ENCODE results near the gene C1R.

C1R gene

DNA sequence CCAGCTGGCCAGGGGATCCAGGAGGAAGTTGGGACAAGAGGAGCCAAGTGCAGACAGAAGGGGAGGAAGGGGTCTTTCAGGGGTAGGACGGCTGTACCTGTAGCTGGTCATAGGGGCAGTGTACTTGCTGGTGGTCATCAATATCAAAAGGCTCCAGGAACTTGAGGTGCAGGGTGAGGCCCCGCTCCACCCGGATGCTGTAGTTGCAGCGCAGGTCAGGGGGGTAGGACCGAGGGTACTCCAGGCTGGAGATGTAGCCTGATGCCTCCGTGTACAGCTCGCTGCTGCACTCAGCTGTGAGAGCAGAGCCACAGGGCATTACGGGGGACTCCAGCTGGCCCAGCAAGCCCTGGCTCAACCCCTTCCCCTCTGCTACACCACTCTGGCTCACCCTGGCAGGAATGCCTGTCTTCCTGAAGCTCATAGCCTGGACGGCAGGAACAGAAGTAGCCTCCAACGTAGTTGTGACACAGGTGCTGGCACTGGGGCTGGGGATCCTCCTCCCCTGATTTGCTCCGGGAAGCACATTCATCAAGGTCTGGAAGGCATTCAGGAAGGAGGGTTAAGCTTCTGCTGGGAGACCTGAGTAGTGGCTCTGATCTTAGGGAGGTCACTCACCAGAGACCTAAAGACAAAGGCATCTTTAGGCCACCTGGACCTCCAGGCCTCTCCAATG, 2.9 kb downstream of the C1R start:
- no peak for TF ChIP-seq Cebpa-rat (IDR thresholded peaks at IDR 0.05)
- no peak overlapping the region for H3K27ac ChIP-seq
- H3K4me2 ChIP-seq = no peak overlapping the region
- peaks cover 0 to 8% (median 0%) of the 10 kb centered on the region in 11 experiments; a peak in 3 of 22 replicates for H3K36me3 ChIP-seq
- 0 out of 22 replicates have a peak, but pooled peaks cover 0 to 5% (median 0%) of the 10 kb centered on the region in 11 experiments for H3K27me3 ChIP-seq
- H3K4me3 ChIP-seq = no peak overlapping the region
- peaks cover 6 to 16% (median 13%) of the 10 kb centered on the region in 11 experiments for H3K9me3 ChIP-seq (replicated peaks in 1 of 11)
- H3K4me1 ChIP-seq = peaks cover 22 to 27% (median 25%) of the 10 kb centered on the region in 10 experiments
- H3K9ac ChIP-seq = no peak overlapping the region
- no peaks in the 10 kb centered on the region for H4K20me1 ChIP-seq

DNA sequence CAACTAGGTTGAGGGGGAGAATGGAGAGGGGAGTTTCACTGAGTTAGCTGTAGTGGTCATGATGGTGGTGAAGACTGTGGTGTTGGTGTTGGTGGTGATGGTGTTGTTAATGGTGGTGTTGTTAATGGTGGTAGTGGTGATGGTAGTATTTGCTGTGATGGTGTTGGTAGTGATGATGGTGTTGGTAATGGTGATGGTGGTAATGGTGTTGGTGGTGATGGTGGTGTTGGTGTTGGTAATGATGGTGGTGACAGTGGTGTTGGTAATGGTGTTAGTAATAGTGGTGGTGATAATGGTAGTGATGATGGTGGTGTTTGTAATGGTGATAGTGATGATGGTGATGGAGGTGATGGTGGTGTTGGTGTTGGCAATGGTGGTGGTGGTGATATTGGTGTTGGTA, 9.1 kb downstream of the C1R start:
- no peaks in the 10 kb centered on the region for H3K4me1 ChIP-seq
- no peaks in the 10 kb centered on the region for H3K27me3 ChIP-seq
- TF ChIP-seq Cebpa-rat (IDR thresholded peaks at IDR 0.05) = no peak
- H3K27ac ChIP-seq = no peak overlapping the region
- no peaks in the 10 kb centered on the region for H4K20me1 ChIP-seq
- H3K4me2 ChIP-seq = no peak overlapping the region
- no peak overlapping the region for H3K4me3 ChIP-seq
- peaks cover 9 to 22% (median 18%) of the 10 kb centered on the region in 11 experiments for H3K9me3 ChIP-seq (replicated peaks in 1 of 11)
- H3K36me3 ChIP-seq = peaks cover 0 to 8% (median 0%) of the 10 kb centered on the region in 11 experiments; a peak in 3 of 22 replicates
- no peak overlapping the region for H3K9ac ChIP-seq

DNA sequence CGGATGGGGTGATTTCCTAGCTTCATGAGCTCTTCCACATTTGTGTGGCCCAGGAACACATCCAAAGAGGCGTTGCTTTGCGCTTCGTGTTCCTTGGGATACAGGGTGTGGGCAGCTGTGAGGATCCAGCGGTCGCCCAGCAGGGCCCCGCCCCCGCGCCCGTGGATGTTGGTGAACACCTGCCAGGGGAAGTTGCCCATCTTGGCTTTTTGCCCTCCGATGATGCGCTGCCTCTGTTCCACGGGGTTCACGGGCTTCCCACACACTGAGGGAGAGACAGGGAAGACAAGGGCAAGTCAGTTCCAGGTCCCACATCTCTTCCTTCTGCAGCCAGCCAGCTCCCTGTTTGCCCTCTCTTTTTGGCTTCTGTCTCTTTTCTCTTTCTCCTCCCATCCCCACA, 11.2 kb downstream of the C1R start:
- no peak overlapping the region for H3K27ac ChIP-seq
- no peak for TF ChIP-seq Cebpa-rat (IDR thresholded peaks at IDR 0.05)

DNA sequence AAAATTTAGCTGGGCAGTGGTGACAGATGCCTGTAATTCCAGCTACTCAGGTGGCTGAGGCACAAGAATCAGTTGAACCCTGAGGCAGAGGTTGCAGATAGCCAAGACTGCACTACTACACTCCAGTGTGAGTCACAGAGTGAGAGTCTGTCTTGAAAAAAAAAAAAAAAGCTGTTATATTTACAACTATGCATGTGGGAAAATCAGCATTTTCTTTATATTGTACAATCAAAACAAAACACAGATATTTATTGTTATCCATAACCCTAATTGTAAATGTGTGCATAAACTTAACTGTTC, 12.5 kb downstream of the C1R start:
- peaks cover 4 to 11% (median 10%) of the 10 kb centered on the region in 11 experiments for H3K9me3 ChIP-seq (replicated peaks in 1 of 11)
- peaks cover 0 to 5% (median 0%) of the 10 kb centered on the region in 11 experiments; a peak in 3 of 22 replicates for H3K36me3 ChIP-seq
- no peak overlapping the region for H3K9ac ChIP-seq
- no peak for TF ChIP-seq Cebpa-rat (IDR thresholded peaks at IDR 0.05)
- H3K27me3 ChIP-seq = no peaks in the 10 kb centered on the region
- H3K4me2 ChIP-seq = no peak overlapping the region
- no peak overlapping the region for H3K27ac ChIP-seq
- peaks cover 0 to 9% (median 5%) of the 10 kb centered on the region in 10 experiments; a peak in 10 of 20 replicates for H3K4me1 ChIP-seq
- no peak overlapping the region for H3K4me3 ChIP-seq
- no peaks in the 10 kb centered on the region for H4K20me1 ChIP-seq

More for the DNA sequence above, 11.2 kb downstream of the C1R start:
- peaks cover 0 to 8% (median 0%) of the 10 kb centered on the region in 11 experiments; a peak in 3 of 22 replicates for H3K36me3 ChIP-seq
- H3K27me3 ChIP-seq = no peaks in the 10 kb centered on the region
- no peaks in the 10 kb centered on the region for H3K4me1 ChIP-seq
- H3K9ac ChIP-seq = no peak overlapping the region
- no peak overlapping the region for H3K4me2 ChIP-seq
- peaks cover 9 to 22% (median 18%) of the 10 kb centered on the region in 11 experiments for H3K9me3 ChIP-seq (replicated peaks in 1 of 11)
- H4K20me1 ChIP-seq = no peaks in the 10 kb centered on the region
- no peak overlapping the region for H3K4me3 ChIP-seq

DNA sequence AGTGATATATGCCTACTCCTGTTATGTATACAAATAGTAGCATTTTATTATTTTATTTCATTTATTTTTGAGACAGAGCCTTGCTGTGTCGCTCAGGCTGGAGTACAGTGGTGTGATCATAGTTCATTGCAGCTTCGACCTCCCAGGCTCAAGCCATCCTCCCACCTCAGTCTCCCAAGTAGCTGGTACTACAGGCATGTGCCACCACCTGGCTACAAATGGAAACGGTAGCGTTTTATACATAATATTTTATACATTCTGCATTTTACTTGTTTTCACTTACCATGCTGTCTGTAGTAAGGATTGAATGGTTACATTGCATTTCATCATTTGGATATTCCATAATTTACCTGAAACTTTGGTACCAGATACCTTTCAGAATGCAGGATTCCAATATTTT, 14.1 kb downstream of the C1R start:
- Histone ChIP-seq H4K20me1 (no peaks in the 10 kb centered on the region), H3K9me3 (replicated peaks in 1 of 11) (peaks cover 0 to 3% (median 2%) of the 10 kb centered on the region in 11 experiments; a peak in 12 of 22 replicates), H3K9ac (no peak overlapping the region), H3K36me3 (0 out of 22 replicates have a peak, but pooled peaks cover 0 to 1% (median 0%) of the 10 kb centered on the region in 11 experiments), H3K4me1 (peaks cover 6 to 23% (median 17%) of the 10 kb centered on the region in 10 experiments; a peak in 16 of 20 replicates), H3K4me2 (no peak overlapping the region), H3K27me3 (no peaks in the 10 kb centered on the region), H3K27ac (no peak overlapping the region), H3K4me3 (no peak overlapping the region)
- TF ChIP-seq Cebpa-rat (IDR thresholded peaks at IDR 0.05) = no peak

DNA sequence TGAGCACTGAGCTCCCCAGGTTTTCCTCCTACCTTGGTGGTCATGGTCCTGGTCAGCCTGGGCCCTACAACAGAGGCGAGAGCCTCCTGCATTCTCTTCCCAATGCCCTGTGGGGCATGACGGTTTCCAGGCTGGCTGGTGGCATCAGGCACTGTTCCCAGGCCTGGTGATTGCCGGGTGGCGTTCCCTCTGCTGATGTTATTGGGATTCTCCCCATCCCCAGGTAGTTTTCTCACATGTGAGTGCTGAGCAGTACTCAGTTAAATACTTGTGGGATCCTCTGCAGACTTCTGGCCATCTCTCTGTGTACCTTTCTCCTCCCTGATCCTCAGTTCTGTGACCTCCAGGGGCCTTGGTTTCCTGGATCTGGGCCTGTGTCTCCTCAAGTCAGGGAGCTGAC, 15.8 kb downstream of the C1R start:
- Histone ChIP-seq H3K36me3 (no peaks in the 10 kb centered on the region), H3K27me3 (no peaks in the 10 kb centered on the region), H3K9ac (no peak overlapping the region), H3K4me2 (no peak overlapping the region), H3K27ac (no peak overlapping the region), H4K20me1 (no peaks in the 10 kb centered on the region), H3K4me3 (no peak overlapping the region), H3K4me1 (peaks cover 6 to 23% (median 17%) of the 10 kb centered on the region in 10 experiments; a peak in 16 of 20 replicates), H3K9me3 (replicated peaks in 1 of 11) (no peaks in the 10 kb centered on the region)
- no peak for TF ChIP-seq Cebpa-rat (IDR thresholded peaks at IDR 0.05)

DNA sequence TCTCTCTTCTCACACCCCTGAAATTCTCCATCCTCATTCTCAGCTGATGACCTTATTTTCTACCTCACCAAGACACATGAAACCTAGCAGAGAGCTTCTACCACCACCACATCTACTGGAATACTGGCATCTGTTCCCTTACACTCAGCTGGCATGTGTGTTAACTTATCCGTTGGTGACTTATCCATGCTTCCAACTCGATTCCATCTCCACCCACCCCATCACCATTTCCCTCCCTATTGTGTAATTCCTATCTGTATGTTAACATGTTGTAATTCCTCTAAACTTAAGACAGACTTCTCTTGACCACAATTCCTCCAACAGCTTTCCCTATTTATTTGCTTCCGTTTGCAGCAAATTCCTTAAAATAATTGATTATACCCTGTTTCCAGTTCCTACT, 16.3 kb downstream of the C1R start:
- H3K4me2 ChIP-seq = no peak overlapping the region
- no peaks in the 10 kb centered on the region for H3K27me3 ChIP-seq
- H3K36me3 ChIP-seq = no peaks in the 10 kb centered on the region
- peaks cover 6 to 23% (median 17%) of the 10 kb centered on the region in 10 experiments; a peak in 16 of 20 replicates for H3K4me1 ChIP-seq
- H3K4me3 ChIP-seq = no peak overlapping the region
- no peak overlapping the region for H3K27ac ChIP-seq
- no peak for TF ChIP-seq Cebpa-rat (IDR thresholded peaks at IDR 0.05)
- H4K20me1 ChIP-seq = no peaks in the 10 kb centered on the region
- H3K9ac ChIP-seq = no peak overlapping the region
- H3K9me3 ChIP-seq (replicated peaks in 1 of 11) = no peaks in the 10 kb centered on the region

DNA sequence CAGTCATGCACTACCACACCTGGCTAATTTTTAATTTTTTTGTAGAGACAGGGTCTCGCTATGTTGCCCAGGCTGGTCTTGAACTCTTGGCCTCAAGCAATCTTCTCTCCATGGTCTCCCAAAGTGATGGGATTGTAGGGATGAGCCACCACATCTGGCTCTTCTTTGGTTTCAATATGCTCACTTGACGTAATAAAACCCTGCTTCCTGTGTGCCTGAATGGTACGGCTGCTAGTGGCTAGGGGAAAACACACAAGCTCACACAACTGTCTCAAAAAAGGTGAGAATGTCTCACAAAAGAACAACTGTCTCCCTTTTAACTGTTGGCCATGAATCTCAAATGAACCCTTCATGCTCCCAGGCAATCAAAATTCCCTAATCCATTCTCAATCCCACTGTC, 16.7 kb downstream of the C1R start:
- H3K4me1 ChIP-seq = peaks cover 6 to 23% (median 17%) of the 10 kb centered on the region in 10 experiments; a peak in 16 of 20 replicates
- H3K27me3 ChIP-seq = no peaks in the 10 kb centered on the region
- no peaks in the 10 kb centered on the region for H3K36me3 ChIP-seq
- no peak overlapping the region for H3K4me3 ChIP-seq
- no peak overlapping the region; a peak in 1 of 22 replicates for H3K9ac ChIP-seq
- no peak for TF ChIP-seq Cebpa-rat (IDR thresholded peaks at IDR 0.05)
- peak overlapping the region in 6 of 11 experiments; percentile 4 to 37 (median 24); a peak in 8 of 22 replicates for H3K4me2 ChIP-seq
- no peak overlapping the region for H3K27ac ChIP-seq
- H3K9me3 ChIP-seq (replicated peaks in 1 of 11) = no peaks in the 10 kb centered on the region
- no peaks in the 10 kb centered on the region for H4K20me1 ChIP-seq

DNA sequence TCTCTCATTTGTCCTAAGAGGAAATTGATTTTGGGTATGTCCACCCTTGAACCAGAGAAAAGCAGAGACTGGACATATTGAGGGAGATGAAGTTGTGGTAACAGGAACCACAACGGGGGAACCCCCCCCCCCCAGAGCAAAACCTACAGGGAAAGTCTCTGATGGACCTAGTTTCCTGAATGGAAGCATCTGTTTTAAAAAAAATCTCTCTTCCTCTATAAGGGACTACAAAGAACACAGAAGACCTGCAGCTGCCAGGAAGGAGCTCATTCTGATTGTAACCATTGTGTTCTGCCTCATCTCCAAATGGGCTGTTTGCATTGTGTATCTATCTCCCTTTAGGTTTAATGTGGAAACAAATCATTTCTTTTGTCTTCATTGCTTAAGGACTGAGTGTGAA, 18.3 kb downstream of the C1R start:
- H3K36me3 ChIP-seq = no peaks in the 10 kb centered on the region
- H3K9ac ChIP-seq = no peak overlapping the region
- no peak overlapping the region for H3K4me3 ChIP-seq
- TF ChIP-seq Cebpa-rat (IDR thresholded peaks at IDR 0.05) = no peak
- H4K20me1 ChIP-seq = no peaks in the 10 kb centered on the region
- H3K27me3 ChIP-seq = no peaks in the 10 kb centered on the region
- H3K4me1 ChIP-seq = peaks cover 6 to 23% (median 17%) of the 10 kb centered on the region in 10 experiments; a peak in 16 of 20 replicates
- no peak overlapping the region for H3K27ac ChIP-seq
- H3K9me3 ChIP-seq (replicated peaks in 1 of 11) = no peaks in the 10 kb centered on the region
- peak overlapping the region in 9 of 11 experiments; percentile 9 to 54 (median 41); a peak in 15 of 22 replicates for H3K4me2 ChIP-seq

DNA sequence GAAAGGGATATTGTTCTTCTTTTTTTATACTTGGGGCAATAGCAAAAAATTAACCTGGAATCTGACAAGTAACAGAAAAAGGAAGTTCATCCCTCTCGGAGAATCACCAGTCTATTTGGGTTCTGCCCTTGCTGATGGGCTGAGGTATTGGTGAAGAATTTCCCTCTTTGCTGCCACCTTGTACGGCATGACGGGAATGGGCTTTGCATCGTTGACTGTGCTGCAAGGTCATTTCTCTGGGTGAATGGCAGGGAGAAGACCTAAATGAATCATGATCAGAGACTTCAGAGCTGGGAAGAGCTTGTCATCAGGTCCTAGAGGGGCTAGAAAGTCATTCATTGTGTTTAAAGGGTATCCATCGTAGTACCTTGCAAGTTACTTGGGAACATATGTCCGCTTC, 19.7 kb downstream of the C1R start:
- Histone ChIP-seq H3K27ac (no peak overlapping the region), H3K4me2 (no peak overlapping the region), H3K36me3 (no peaks in the 10 kb centered on the region), H3K27me3 (no peaks in the 10 kb centered on the region), H3K9me3 (replicated peaks in 1 of 11) (no peaks in the 10 kb centered on the region), H3K9ac (no peak overlapping the region), H4K20me1 (no peaks in the 10 kb centered on the region), H3K4me3 (no peak overlapping the region), H3K4me1 (peaks cover 6 to 23% (median 17%) of the 10 kb centered on the region in 10 experiments; a peak in 16 of 20 replicates)
- TF ChIP-seq Cebpa-rat (IDR thresholded peaks at IDR 0.05) = no peak

All from BLaER1 treated with 17β-estradiol and CSF1 and Interleukin-3, amounts not matched to agents 10 nM and 100 nM (cell line).